Left lung (tissue), 10 donors: ENCODE data around the gene KLF11. TPM values are rescaled to one million over a fixed set of nuclear protein-coding genes. Genes with fewer than 3 reads are reported as not detected.

ENCODE experiments used
- ATAC-seq: fragments of 200-7000 bp; cut with Tn5 transposase; one replicate; pipeline ENCODE4 v1.9.1; 2020; ENCODE audit warnings: moderate library complexity
- DNase-seq, 4 donors: peaks; one replicate each; pipeline ENCODE4 v3.0.0-alpha.2; 2013 to 2020
- H3K27ac ChIP-seq, 2 donors: fragments of 200-600 bp; sonication (generic) in 1 of 2; one replicate each; pipeline versions ENCODE4 v1.5.0 to v1.8.0; 2020 to 2021
- H3K27me3 ChIP-seq, 2 donors: fragments of 200-600 bp; sonication (generic) in 1 of 2; one replicate each; pipeline versions ENCODE4 v1.5.0 to v1.8.0; 2020 to 2021
- H3K36me3 ChIP-seq, 2 donors: fragments of 200-600 bp; sonication (generic) in 1 of 2; one replicate each; pipeline versions ENCODE4 v1.5.0 to v1.8.0; 2020 to 2021
- H3K4me1 ChIP-seq, 2 donors: fragments of 200-600 bp; one replicate each; pipeline ENCODE4 v1.8.0; 2021
- H3K4me3 ChIP-seq, 2 donors: fragments of 200-600 bp; sonication (generic) in 1 of 2; one replicate each; pipeline versions ENCODE4 v1.5.0 to v1.8.0; 2020 to 2021; ENCODE audit warnings: mild to moderate bottlenecking in 1 of 2
- H3K9me3 ChIP-seq, 2 donors: fragments of 200-600 bp; sonication (generic) in 1 of 2; one replicate each; pipeline versions ENCODE4 v1.5.0 to v1.8.0; 2020 to 2021
- CTCF ChIP-seq, 2 donors: fragments of 200-600 bp; sonication (generic) in 1 of 2; IDR thresholded peaks; one replicate each; pipeline versions ENCODE4 v1.5.0 to v1.8.0; 2021; ENCODE audit warnings: antibody characterized with exemption in 2 of 2
- intact Hi-C, 2 donors: fragments of 100-400 bp; cut with DNase I; formaldehyde crosslinking; loops; one replicate each; pipeline versions ENCODE4 v1.11.2 to v1.14.2; 2022
- polyA plus RNA-seq, 6 donors: library from polyadenylated mRNA; unstranded; fragments of 120-200 nt; gene quantifications; one replicate each; pipeline ENCODE4 v1.2.1, GENCODE V29; 2013; ENCODE audit not compliant: insufficient read length in 6 of 6
- total RNA-seq, 2 donors: library from RNA; stranded (reverse); fragmentation: NEBNext Ultra II Directional; extraction: Animal tissue kit (Norgen Biotek cat#: 25700); gene quantifications; one replicate each; pipeline ENCODE4 v1.2.1, GENCODE V29; 2021
- donor health status: DM: no; HTN: yes; CAD: no.
- donor health status: DM: no; HTN: no; CAD: no.

Gene KLF11
- total and polyA plus RNA-seq, 8 donors: 15.7 to 23.0 (median 20.0) TPM

- intact Hi-C loops: no loop called here
- ATAC-seq: no peak
Observed at GRCh38 chr2:10095175-10095574, 51.8 kb downstream of the KLF11 start.

GRCh38 chr2:10096641-10097040, 53.3 kb downstream of the KLF11 start:
- TF ChIP-seq CTCF (IDR thresholded peaks at IDR 0.05): no peak
- H3K27me3 ChIP-seq: peaks cover 2 to 26% of the 10 kb centered on the region in 2 donors
- no peak for ATAC-seq
- no peak overlapping the region for H3K4me3 ChIP-seq
- no peak overlapping the region for H3K27ac ChIP-seq
- peaks cover 0 to 8% of the 10 kb centered on the region in 2 donors for H3K4me1 ChIP-seq
- H3K9me3 ChIP-seq: no peaks in the 10 kb centered on the region
- intact Hi-C loops: no loop called here
- no peaks in the 10 kb centered on the region for H3K36me3 ChIP-seq
- DNase-seq: no peak

More at GRCh38 chr2:10095175-10095574, 51.8 kb downstream of the KLF11 start:
- Histone ChIP-seq H3K27ac (no peak overlapping the region), H3K9me3 (no peaks in the 10 kb centered on the region), H3K36me3 (no peaks in the 10 kb centered on the region), H3K4me3 (no peak overlapping the region), H3K4me1 (peaks cover 5 to 16% of the 10 kb centered on the region in 2 donors), H3K27me3 (peaks cover 11 to 37% of the 10 kb centered on the region in 2 donors)
- TF ChIP-seq CTCF (IDR thresholded peaks at IDR 0.05): no peak
- DNase-seq: no peak

- ATAC-seq (peak; percentile 99), DNase-seq (peak in 3 of 4 donors; percentile 62 to 92 (median 67))
- Histone ChIP-seq H3K4me1 (peaks cover 0 to 8% of the 10 kb centered on the region in 2 donors), H3K4me3 (no peak overlapping the region), H3K27ac (no peak overlapping the region), H3K9me3 (no peaks in the 10 kb centered on the region), H3K36me3 (no peaks in the 10 kb centered on the region), H3K27me3 (peaks cover 0 to 21% of the 10 kb centered on the region in 2 donors)
- intact Hi-C loops: no loop called here
- peak; percentile 82 to 89 for TF ChIP-seq CTCF (IDR thresholded peaks at IDR 0.05)
Observed at GRCh38 chr2:10097352-10098148, 54.2 kb downstream of the KLF11 start.

GRCh38 chr2:10101491-10101890, 58.1 kb downstream of the KLF11 start:
- intact Hi-C loops: no loop called here
- ATAC-seq (no peak), DNase-seq (no peak)
- H3K4me1 ChIP-seq: peaks cover 0 to 8% of the 10 kb centered on the region in 2 donors
- H3K9me3 ChIP-seq: no peaks in the 10 kb centered on the region
- no peaks in the 10 kb centered on the region for H3K36me3 ChIP-seq
- no peak overlapping the region for H3K4me3 ChIP-seq
- no peak overlapping the region for H3K27ac ChIP-seq
- no peaks in the 10 kb centered on the region for H3K27me3 ChIP-seq
- TF ChIP-seq CTCF (IDR thresholded peaks at IDR 0.05): no peak

GRCh38 chr2:10103179-10103578, 59.8 kb downstream of the KLF11 start:
- intact Hi-C loops: no loop called here
- no peak overlapping the region for H3K4me3 ChIP-seq
- no peaks in the 10 kb centered on the region for H3K27me3 ChIP-seq
- DNase-seq: no peak
- no peak overlapping the region for H3K27ac ChIP-seq
- no peaks in the 10 kb centered on the region for H3K36me3 ChIP-seq
- no peak for TF ChIP-seq CTCF (IDR thresholded peaks at IDR 0.05)
- H3K9me3 ChIP-seq: no peaks in the 10 kb centered on the region
- H3K4me1 ChIP-seq: no peaks in the 10 kb centered on the region
- no peak for ATAC-seq

Other genes starting within 250 kb of the KLF11 start
- gene TAF1B, start 200.1 kb upstream of the KLF11 start, total RNA-seq: 10 to 100 TPM; 22.0 to 22.1 TPM
- 10 to 100 TPM; 26.3 to 33.9 (median 30.4) TPM for gene TAF1B, start 200.1 kb upstream of the KLF11 start, polyA plus RNA-seq
- 1 to 10 TPM; 2.4 to 4.7 TPM for gene GRHL1, start 91.9 kb upstream of the KLF11 start, total RNA-seq
- 1 to 10 TPM; 4.6 to 7.3 (median 6.3) TPM for gene GRHL1, start 91.9 kb upstream of the KLF11 start, polyA plus RNA-seq
- under 1 TPM; 0.60 to 0.93 TPM for gene CYS1, start 36.9 kb downstream of the KLF11 start, total RNA-seq
- 10 to 100 TPM; 14.0 to 18.8 (median 16.9) TPM for gene CYS1, start 36.9 kb downstream of the KLF11 start, polyA plus RNA-seq
- 10 to 100 TPM; 24.9 to 43.8 TPM for gene RRM2, start 79.2 kb downstream of the KLF11 start, total RNA-seq
- gene RRM2, start 79.2 kb downstream of the KLF11 start, polyA plus RNA-seq: 10 to 100 TPM; 40.8 to 85.8 (median 54.1) TPM